ENCODE measurements around the gene ZNF750. TPM values are rescaled to one million over a fixed set of nuclear protein-coding genes. Genes with fewer than 3 reads are reported as not detected.

The ZNF750 gene
- total RNA-seq, 1 donor from 2014 or later: not detected

- no peak for DNase-seq (ENCODE audit: low spot score)
- intact Hi-C loops (cut with DNase I): no loop called here
Measured at GRCh38 chr17:82862737-82863382, 23.0 kb upstream of the ZNF750 start.

GRCh38 chr17:82862191-82862590 lies 22.4 kb upstream of the ZNF750 start:
- intact Hi-C loops (cut with DNase I): no loop called here
- no peak for DNase-seq (ENCODE audit: low spot score)

- intact Hi-C loops (cut with DNase I): no loop called here
- no peak for DNase-seq (ENCODE audit: low spot score)
Measured at GRCh38 chr17:82861393-82861775, 21.6 kb upstream of the ZNF750 start.

GRCh38 chr17:82860606-82861392 lies 21.0 kb upstream of the ZNF750 start:
- DNase-seq (ENCODE audit: low spot score): no peak
- intact Hi-C loops (cut with DNase I): no loop called here

GRCh38 chr17:82859431-82860403 lies 19.9 kb upstream of the ZNF750 start:
- intact Hi-C loops (cut with DNase I): no loop called here
- DNase-seq (ENCODE audit: low spot score): no peak

GRCh38 chr17:82858376-82859126 lies 18.7 kb upstream of the ZNF750 start:
- no peak for DNase-seq (ENCODE audit: low spot score)
- intact Hi-C loops (cut with DNase I): no loop called here

- intact Hi-C loops (cut with DNase I): no loop called here
- DNase-seq (ENCODE audit: low spot score): no peak
Measured at GRCh38 chr17:82856361-82856760, 16.5 kb upstream of the ZNF750 start.

- intact Hi-C loops (cut with DNase I): no loop called here
- DNase-seq (ENCODE audit: low spot score): no peak
Measured at GRCh38 chr17:82854226-82854625, 14.4 kb upstream of the ZNF750 start.

GRCh38 chr17:82851381-82851780 lies 11.6 kb upstream of the ZNF750 start:
- intact Hi-C loops (cut with DNase I): no loop called here
- no peak for DNase-seq (ENCODE audit: low spot score)

- intact Hi-C loops (cut with DNase I): loop anchor here (10.0 kb wide), 1 partner anchor 65 kb away; no protein-coding TSS in a partner anchor
- DNase-seq (ENCODE audit: low spot score): no peak
Measured at GRCh38 chr17:82849076-82849945, 9.5 kb upstream of the ZNF750 start.

GRCh38 chr17:82848022-82848592 lies 8.3 kb upstream of the ZNF750 start:
- intact Hi-C loops (cut with DNase I): loop anchor here (10.0 kb wide), 1 partner anchor 67 kb away; no protein-coding TSS in a partner anchor
- no peak for DNase-seq (ENCODE audit: low spot score)

- intact Hi-C loops (cut with DNase I): loop anchor here (10.0 kb wide), 1 partner anchor 69 kb away; no protein-coding TSS in a partner anchor
- no peak for DNase-seq (ENCODE audit: low spot score)
Measured at GRCh38 chr17:82846061-82846691, 6.4 kb upstream of the ZNF750 start.

GRCh38 chr17:82845163-82845807 lies 5.5 kb upstream of the ZNF750 start:
- DNase-seq (ENCODE audit: low spot score): peak; percentile 83
- intact Hi-C loops (cut with DNase I): loop anchor here (2.0 to 10.0 kb wide), 2 partner anchors 26 to 70 kb away; no protein-coding TSS in a partner anchor

- no peak for DNase-seq (ENCODE audit: low spot score)
- intact Hi-C loops (cut with DNase I): loop anchor here (2.0 to 10.0 kb wide), 2 partner anchors 26 to 70 kb away; no protein-coding TSS in a partner anchor
Measured at GRCh38 chr17:82844796-82845162, 5.0 kb upstream of the ZNF750 start.

GRCh38 chr17:82843904-82844680 lies 4.3 kb upstream of the ZNF750 start:
- DNase-seq (ENCODE audit: low spot score): no peak
- intact Hi-C loops (cut with DNase I): loop anchor here (2.0 to 10.0 kb wide), 2 partner anchors 27 to 71 kb away; no protein-coding TSS in a partner anchor

All from cardiac septum (tissue), 1 donor.